Measurements from ENCODE around the gene ANKRD33. TPM values are rescaled to one million over a fixed set of nuclear protein-coding genes. Genes with fewer than 3 reads are reported as not detected.

The ANKRD33 gene
- total RNA-seq, 1 experiment from 2014 or later: 0.81 TPM

DNA sequence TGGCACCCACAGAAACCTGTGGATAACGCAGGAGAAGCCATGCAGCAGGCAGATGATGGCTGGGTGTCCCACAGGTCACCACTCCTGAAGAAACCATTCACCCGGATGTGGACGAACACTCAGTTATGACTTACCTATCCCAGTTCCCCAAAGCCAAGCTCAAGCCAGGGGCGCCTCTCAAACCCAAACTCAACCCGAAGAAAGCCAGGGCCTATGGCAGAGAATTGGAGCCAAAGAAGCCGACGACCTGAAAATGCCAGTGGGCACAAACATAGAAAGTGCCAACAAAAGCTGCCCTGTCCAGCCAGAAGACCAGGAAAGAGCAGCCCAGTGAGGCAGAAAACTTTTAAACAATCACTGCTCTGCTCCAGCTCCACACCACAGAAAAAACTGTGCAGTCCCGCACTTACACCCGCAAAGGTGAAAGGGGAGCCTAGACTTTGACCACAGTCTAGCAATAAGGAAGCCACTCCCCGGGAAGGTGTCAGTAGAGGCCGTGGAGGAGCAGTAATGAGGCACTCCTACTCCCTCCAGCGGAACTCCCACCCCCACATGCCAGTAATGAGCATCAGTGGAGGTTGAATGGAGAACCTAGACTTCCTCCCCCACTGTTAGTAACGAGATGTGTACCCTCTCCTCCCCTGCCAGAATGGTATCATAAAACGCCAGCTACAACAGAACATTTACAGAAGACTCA lies 13.4 kb downstream of the ANKRD33 start:
- no peak overlapping the region for H2BK20ac ChIP-seq (ENCODE audit: low read depth, low read length, poor library complexity, severe bottlenecking)
- H3K14ac ChIP-seq (ENCODE audit: insufficient read depth, low read length): no peak overlapping the region
- H3K9me3 ChIP-seq (ENCODE audit: control insufficient read depth, low read depth, low read length): no peaks in the 10 kb centered on the region
- no peaks in the 10 kb centered on the region; the same call in 1 of the 2 replicates for H3K27me3 ChIP-seq (ENCODE audit: insufficient read depth, low read length)
- H3T11ph ChIP-seq (ENCODE audit: low read length): no peak overlapping the region
- H3K79me2 ChIP-seq (ENCODE audit: insufficient read depth, low read length): no peaks in the 10 kb centered on the region
- no peak overlapping the region for H2BK120ac ChIP-seq (ENCODE audit: low read depth, low read length, poor library complexity, severe bottlenecking)
- DNase-seq: no peak
- no peak overlapping the region for H3K23ac ChIP-seq (ENCODE audit: insufficient read length, low read depth, low read length)
- H4K20me1 ChIP-seq (ENCODE audit: control insufficient read depth, insufficient read depth, insufficient read length): no peaks in the 10 kb centered on the region
- no peak overlapping the region for H3K27ac ChIP-seq (ENCODE audit: insufficient read length, low read depth, low read length)
- no peak overlapping the region for H3K4ac ChIP-seq (ENCODE audit: low read depth, low read length)
- no peak overlapping the region for H3K4me3 Mint-ChIP-seq
- no peak overlapping the region for H4K5ac ChIP-seq (ENCODE audit: insufficient read length, low read depth, low read length)
- H3K36me3 Mint-ChIP-seq (ENCODE audit: insufficient read depth in 1 of 3, low read depth in 3 of 3): no peaks in the 10 kb centered on the region; a peak in 1 of 7 replicates
- no peak overlapping the region for H4K8ac ChIP-seq (replicated peaks; ENCODE audit: insufficient read length, low read depth, low read length)
- H2BK12ac ChIP-seq (ENCODE audit: insufficient read length, low read depth, low read length): no peak overlapping the region
- no peak overlapping the region for H3K18ac ChIP-seq (ENCODE audit: insufficient read length, low read depth, low read length)
- H3K4me1 Mint-ChIP-seq: peaks cover 7 to 18% of the 10 kb centered on the region in 2 experiments
- H3K27ac Mint-ChIP-seq: no peak overlapping the region
- H3K9me3 Mint-ChIP-seq: no peaks in the 10 kb centered on the region; a peak in 1 of 5 replicates
- H2AFZ ChIP-seq (ENCODE audit: low read length): no peak overlapping the region
- no peak overlapping the region for H2BK15ac ChIP-seq (ENCODE audit: low read depth, low read length)
- no peak overlapping the region for H4K91ac ChIP-seq (ENCODE audit: insufficient read length, low read depth, low read length)
- H3K56ac ChIP-seq (ENCODE audit: insufficient read length, low read depth, low read length): no peak overlapping the region
- no peaks in the 10 kb centered on the region for H3K23me2 ChIP-seq (ENCODE audit: insufficient read length, low read depth, low read length, poor library complexity, severe bottlenecking)
- WGBS (ENCODE audit: extremely low coverage, insufficient read length, low lambda C conversion rate): no CpG with 5 or more reads among the region's 14 CpGs
- H2AK5ac ChIP-seq (ENCODE audit: insufficient read length, low read length): no peak overlapping the region
- no peak overlapping the region for H3K9ac ChIP-seq (ENCODE audit: extremely low read depth, insufficient read length, low read length)
- TF ChIP-seq CTCF (conservative IDR thresholded peaks at IDR 0.05): no peak
- peaks cover 15% of the 10 kb centered on the region for H3K27me3 Mint-ChIP-seq (ENCODE audit: low read depth)
- peaks cover 2% of the 10 kb centered on the region; the same call in 1 of the 2 replicates for H3K4me1 ChIP-seq (ENCODE audit: insufficient read depth, low read length)
- H3K4me2 ChIP-seq (ENCODE audit: insufficient read depth, insufficient read length, low read length): no peak overlapping the region
- no peak overlapping the region for H2BK5ac ChIP-seq (ENCODE audit: insufficient read length, low read length)
- no peaks in the 10 kb centered on the region for H3K79me1 ChIP-seq (ENCODE audit: insufficient read depth, low read depth, low read length, poor library complexity, severe bottlenecking)

Data from H9 (cell line).